Astrocyte (in vitro differentiated cells and primary cell): ENCODE data around the gene CARD11. TPM values are rescaled to one million over a fixed set of nuclear protein-coding genes. Genes with fewer than 3 reads are reported as not detected.

Source experiments
- DNase-seq: peaks from one replicate; pipeline ENCODE4 v3.0.0-alpha.2; 2010; ENCODE audit warnings: low read depth
- FAIRE-seq: peaks from 2 replicates; lab custom pipeline; 2011; peaks lifted over from hg19 to GRCh38; lab: Jason Lieb, UNC
- H2AFZ ChIP-seq: 2 replicates; pipeline ENCODE4 v1.6.0; 2012; ENCODE audit warnings: low read depth, low read length, inconsistent platforms
- H3K27ac ChIP-seq: 2 replicates; pipeline ENCODE4 v1.5.1; 2011; ENCODE audit warnings: low read depth, low read length, inconsistent platforms
- H3K27me3 ChIP-seq: 2 replicates; pipeline ENCODE4 v1.6.0; 2011; ENCODE audit warnings: low read length, inconsistent platforms; ENCODE audit not compliant: insufficient read depth
- H3K36me3 ChIP-seq: 2 replicates; pipeline ENCODE4 v1.5.1; 2011; ENCODE audit warnings: low read length, inconsistent platforms; ENCODE audit not compliant: insufficient read depth
- H3K4me1 ChIP-seq: 2 replicates; pipeline ENCODE4 v1.5.1; 2011; ENCODE audit warnings: low read length, inconsistent platforms; ENCODE audit not compliant: insufficient read depth
- H3K4me2 ChIP-seq: 2 replicates; pipeline ENCODE4 v1.6.0; 2012; ENCODE audit warnings: low read length, inconsistent platforms
- H3K4me3 ChIP-seq: 2 replicates; pipeline ENCODE4 v1.5.1; 2011; ENCODE audit warnings: low read depth, mild to moderate bottlenecking, low read length, inconsistent platforms; ENCODE audit not compliant: insufficient read depth
- H3K79me2 ChIP-seq: 2 replicates; pipeline ENCODE4 v1.6.0; 2012; ENCODE audit warnings: mild to moderate bottlenecking, low read length, inconsistent platforms; ENCODE audit not compliant: insufficient read depth
- H3K9ac ChIP-seq: 2 replicates; pipeline ENCODE4 v1.6.0; 2012; ENCODE audit warnings: mild to moderate bottlenecking, low read length, inconsistent platforms
- H3K9me3 ChIP-seq: 2 replicates; pipeline ENCODE4 v1.5.1; 2012; ENCODE audit warnings: low read depth, mild to moderate bottlenecking, low read length, inconsistent platforms; ENCODE audit not compliant: insufficient read depth
- H4K20me1 ChIP-seq: 2 replicates; pipeline ENCODE4 v1.6.0; 2012; ENCODE audit warnings: low read length, inconsistent platforms; ENCODE audit not compliant: insufficient read depth
- H3K27ac Mint-ChIP-seq: one replicate; pipeline ENCODE4 v1.8.0; 2021; ENCODE audit warnings: mild to moderate bottlenecking, mixed read lengths; ENCODE audit not compliant: unreplicated experiment
- H3K27me3 Mint-ChIP-seq: one replicate; pipeline ENCODE4 v1.8.0; 2021; ENCODE audit warnings: low read depth, mixed read lengths; ENCODE audit not compliant: unreplicated experiment
- H3K36me3 Mint-ChIP-seq: one replicate; pipeline ENCODE4 v1.8.0; 2021; ENCODE audit warnings: low read depth, mixed read lengths; ENCODE audit not compliant: unreplicated experiment
- H3K4me1 Mint-ChIP-seq: one replicate; pipeline ENCODE4 v1.8.0; 2021; ENCODE audit warnings: low read depth, mixed read lengths; ENCODE audit not compliant: unreplicated experiment
- H3K4me3 Mint-ChIP-seq: one replicate; pipeline ENCODE4 v1.8.0; 2021; ENCODE audit warnings: mild to moderate bottlenecking, moderate library complexity, mixed read lengths; ENCODE audit not compliant: unreplicated experiment
- H3K9me3 Mint-ChIP-seq: one replicate; pipeline ENCODE4 v1.8.0; 2021; ENCODE audit warnings: mild to moderate bottlenecking, mixed read lengths; ENCODE audit not compliant: unreplicated experiment
- CTCF ChIP-seq: IDR thresholded peaks from 2 replicates; pipeline ENCODE4 v1.5.1; 2011; ENCODE audit warnings: low read depth, mild to moderate bottlenecking, inconsistent platforms, low read length, moderate library complexity; ENCODE audit not compliant: insufficient read depth
- EZH2 ChIP-seq: IDR thresholded peaks from 2 replicates; pipeline ENCODE4 v1.6.1; 2012; ENCODE audit warnings: mild to moderate bottlenecking, low read length, inconsistent platforms; ENCODE audit not compliant: insufficient read depth
- total RNA-seq: library from RNA; stranded (reverse); gene quantifications from 2 replicates; pipeline ENCODE4 v1.2.1, GENCODE V29; 2021

Gene CARD11
- total RNA-seq, 1 donor from 2014 or later: 9.5 TPM

- no peak overlapping the region for H3K4me3 Mint-ChIP-seq
- no peaks in the 10 kb centered on the region for H4K20me1 ChIP-seq
- no peak overlapping the region for H3K27ac Mint-ChIP-seq
- peaks cover 3% of the 10 kb centered on the region for H3K36me3 Mint-ChIP-seq
- TF ChIP-seq CTCF (no peak), EZH2 (no peak)
- no peaks in the 10 kb centered on the region for H3K4me1 Mint-ChIP-seq
- H3K4me1 ChIP-seq: no peaks in the 10 kb centered on the region
- no peak overlapping the region for H3K4me3 ChIP-seq
- H3K4me2 ChIP-seq: no peak overlapping the region
- peaks cover 4% of the 10 kb centered on the region for H3K9me3 ChIP-seq
- peaks cover 4% of the 10 kb centered on the region for H3K9me3 Mint-ChIP-seq
- DNase-seq: no peak
- peaks cover 29% of the 10 kb centered on the region for H3K27me3 Mint-ChIP-seq
- no peak for FAIRE-seq
- no peak overlapping the region for H3K27ac ChIP-seq
- H2AFZ ChIP-seq: no peak overlapping the region
- no peaks in the 10 kb centered on the region for H3K36me3 ChIP-seq
- peaks cover 2% of the 10 kb centered on the region for H3K27me3 ChIP-seq
- H3K9ac ChIP-seq: no peak overlapping the region
- H3K79me2 ChIP-seq: no peaks in the 10 kb centered on the region
Observed at GRCh38 chr7:3070908-3071307, 27.2 kb upstream of the CARD11 start.

GRCh38 chr7:3069771-3070449, 26.2 kb upstream of the CARD11 start:
- Mint-ChIP-seq H3K36me3 (peaks cover 3% of the 10 kb centered on the region), H3K9me3 (peaks cover 1% of the 10 kb centered on the region), H3K4me1 (no peaks in the 10 kb centered on the region), H3K27me3 (peaks cover 29% of the 10 kb centered on the region), H3K27ac (no peak overlapping the region), H3K4me3 (no peak overlapping the region)
- peaks cover 2% of the 10 kb centered on the region for H3K27me3 ChIP-seq
- H3K36me3 ChIP-seq: no peaks in the 10 kb centered on the region
- TF ChIP-seq EZH2: no peak
- no peak for TF ChIP-seq CTCF
- no peak overlapping the region for H2AFZ ChIP-seq
- no peaks in the 10 kb centered on the region for H3K79me2 ChIP-seq
- H3K9me3 ChIP-seq: no peaks in the 10 kb centered on the region
- H3K9ac ChIP-seq: no peak overlapping the region
- DNase-seq (no peak), FAIRE-seq (no peak)
- no peaks in the 10 kb centered on the region for H3K4me1 ChIP-seq
- H3K4me2 ChIP-seq: no peak overlapping the region
- no peak overlapping the region for H3K27ac ChIP-seq
- H3K4me3 ChIP-seq: no peak overlapping the region
- H4K20me1 ChIP-seq: no peaks in the 10 kb centered on the region

- Histone ChIP-seq H3K79me2 (no peaks in the 10 kb centered on the region), H3K4me1 (no peaks in the 10 kb centered on the region), H3K27me3 (peaks cover 2% of the 10 kb centered on the region), H3K36me3 (no peaks in the 10 kb centered on the region), H3K9me3 (no peaks in the 10 kb centered on the region), H3K27ac (no peak overlapping the region), H3K9ac (no peak overlapping the region), H3K4me3 (no peak overlapping the region), H3K4me2 (no peak overlapping the region), H4K20me1 (no peaks in the 10 kb centered on the region), H2AFZ (no peak overlapping the region)
- peaks cover 1% of the 10 kb centered on the region for H3K9me3 Mint-ChIP-seq
- no peaks in the 10 kb centered on the region for H3K4me1 Mint-ChIP-seq
- H3K4me3 Mint-ChIP-seq: no peak overlapping the region
- DNase-seq (no peak), FAIRE-seq (no peak)
- peaks cover 3% of the 10 kb centered on the region for H3K36me3 Mint-ChIP-seq
- peaks cover 25% of the 10 kb centered on the region for H3K27me3 Mint-ChIP-seq
- H3K27ac Mint-ChIP-seq: no peak overlapping the region
- TF ChIP-seq EZH2: no peak
- TF ChIP-seq CTCF: no peak
Observed at GRCh38 chr7:3068530-3068929, 24.9 kb upstream of the CARD11 start.
